Neuronal stem cell (in vitro differentiated cells): ENCODE data around the gene ADCY1. TPM values are rescaled to one million over a fixed set of nuclear protein-coding genes. Genes with fewer than 3 reads are reported as not detected.

Source experiments
- DNase-seq: peaks from one replicate; pipeline ENCODE4 v3.0.0-alpha.2; 2013; ENCODE audit warnings: low spot score
- H2AFZ ChIP-seq: one replicate; pipeline ENCODE4 v1.6.1; 2013; ENCODE audit warnings: mild to moderate bottlenecking, low read length, inconsistent platforms
- H2AK5ac ChIP-seq: 2 replicates; pipeline ENCODE4 v1.6.1; 2013; ENCODE audit warnings: low read depth, mild to moderate bottlenecking, inconsistent platforms, low read length, moderate library complexity, mixed read lengths
- H2BK120ac ChIP-seq: 2 replicates; pipeline ENCODE4 v1.6.1; 2013; ENCODE audit warnings: low read depth, mild to moderate bottlenecking, inconsistent platforms, low read length, moderate library complexity, mixed read lengths
- H2BK12ac ChIP-seq: one replicate; pipeline ENCODE4 v1.6.1; 2013; ENCODE audit warnings: low read length, inconsistent platforms
- H2BK15ac ChIP-seq: 2 replicates; pipeline ENCODE4 v1.6.1; 2013; ENCODE audit warnings: mild to moderate bottlenecking, low read length, inconsistent platforms, mixed read lengths
- H2BK5ac ChIP-seq: one replicate; pipeline ENCODE4 v1.6.1; 2013; ENCODE audit warnings: inconsistent platforms, mild to moderate bottlenecking, low read length, moderate library complexity
- H3K14ac ChIP-seq: one replicate; pipeline ENCODE4 v1.6.1; 2013; ENCODE audit warnings: low read length, inconsistent platforms
- H3K18ac ChIP-seq: 2 replicates; pipeline ENCODE4 v1.6.1; 2013; ENCODE audit warnings: low read length, inconsistent platforms
- H3K23ac ChIP-seq: 2 replicates; pipeline ENCODE4 v1.6.1; 2013; ENCODE audit warnings: low read depth, mild to moderate bottlenecking, mixed read lengths, low read length, inconsistent platforms; ENCODE audit not compliant: poor library complexity
- H3K27ac ChIP-seq: replicated peaks from 3 replicates; pipeline ENCODE4 v1.5.1; 2013; ENCODE audit warnings: low read length, inconsistent platforms
- H3K27me3 ChIP-seq, 3 experiments: 2 replicates each; pipeline ENCODE4 v1.6.1; 2013; ENCODE audit warnings: low read length in 3 of 3, mild to moderate bottlenecking in 2 of 3, inconsistent platforms in 1 of 3, low read depth in 1 of 3, mixed read lengths in 1 of 3, moderate library complexity in 1 of 3; ENCODE audit not compliant: control insufficient read depth in 3 of 3, insufficient read depth in 3 of 3
- H3K36me3 ChIP-seq, 2 donors: replicated peaks in 1 of 2; 2 replicates each; pipeline ENCODE4 v1.6.1; 2013; ENCODE audit warnings: low read length in 2 of 2; ENCODE audit not compliant: control insufficient read depth in 2 of 2, insufficient read depth in 2 of 2
- H3K4ac ChIP-seq: 2 replicates; pipeline ENCODE4 v1.6.1; 2013; ENCODE audit warnings: inconsistent platforms, mild to moderate bottlenecking, low read length, moderate library complexity
- H3K4me1 ChIP-seq, 2 donors: 1 replicate in 1 of 2; 2 replicates in 1 of 2; pipeline ENCODE4 v1.6.1; 2013; ENCODE audit warnings: low read length in 2 of 2, low read depth in 1 of 2; ENCODE audit not compliant: control insufficient read depth in 2 of 2, insufficient read depth in 1 of 2
- H3K4me2 ChIP-seq: one replicate; pipeline ENCODE4 v1.6.1; 2013; ENCODE audit warnings: mild to moderate bottlenecking, low read length, inconsistent platforms; ENCODE audit not compliant: insufficient read depth, poor library complexity, severe bottlenecking
- H3K4me3 ChIP-seq, 2 donors: 2 replicates each; pipeline ENCODE4 v1.5.1; 2013; ENCODE audit warnings: low read length in 2 of 2, mild to moderate bottlenecking in 2 of 2, inconsistent platforms in 1 of 2, moderate library complexity in 1 of 2
- H3K79me1 ChIP-seq: one replicate; pipeline ENCODE4 v1.6.1; 2013; ENCODE audit warnings: low read depth, mild to moderate bottlenecking, inconsistent platforms, low read length, moderate library complexity
- H3K9ac ChIP-seq: one replicate; pipeline ENCODE4 v1.6.1; 2013; ENCODE audit warnings: mild to moderate bottlenecking, low read depth, low read length, inconsistent platforms; ENCODE audit not compliant: poor library complexity
- H3K9me3 ChIP-seq, 2 donors: replicated peaks in 1 of 2; 2 replicates each; pipeline versions ENCODE3 to v1.6.1; 2013; ENCODE audit warnings: low read length in 2 of 2, mild to moderate bottlenecking in 2 of 2, inconsistent platforms in 1 of 2, low read depth in 1 of 2, mixed read lengths in 1 of 2, moderate library complexity in 1 of 2; ENCODE audit not compliant: control insufficient read depth in 2 of 2, insufficient read depth in 1 of 2
- H4K8ac ChIP-seq: one replicate; pipeline ENCODE4 v1.6.1; 2013; ENCODE audit warnings: low read depth, mild to moderate bottlenecking, inconsistent platforms, low read length, moderate library complexity
- H4K91ac ChIP-seq: one replicate; pipeline ENCODE4 v1.6.1; 2013; ENCODE audit warnings: low read length, low read depth, mild to moderate bottlenecking, inconsistent platforms; ENCODE audit not compliant: poor library complexity
- WGBS, 2 donors: extraction: QIAGEN DNeasy Blood & Tissue Kit; methylation state at CpG; one replicate each; pipeline ENCODE4 v1.1.7; 2013; ENCODE audit warnings: missing lambda C conversion rate in 2 of 2, mixed read lengths in 1 of 2; ENCODE audit not compliant: insufficient read length in 2 of 2, insufficient replicate concordance in 1 of 2; ENCODE audit errors: extremely low coverage in 2 of 2; 5-methylcytosine and 5-hydroxymethylcytosine counted together
- polyA plus RNA-seq, 2 experiments: library from polyadenylated mRNA; stranded (reverse); fragments of 200-250 nt; gene quantifications; one replicate each; pipeline ENCODE4 v1.2.3, GENCODE V29; 2013

The ADCY1 gene
- 5.1 TPM for polyA plus RNA-seq (2013, experiment 1 of 2)
- 4.8 TPM for polyA plus RNA-seq (2013, experiment 2 of 2)

GRCh38 chr7:45573661-45574415, at the start of gene ADCY1:
Gene ADCY1 (plus strand): TSS chr7:45574368. CDS start chr7:45574544, 176 bp downstream.
- H2AFZ ChIP-seq = peak within 1 kb of the TSS; percentile 99
- no peaks in the 10 kb centered on the region for H3K36me3 ChIP-seq
- peaks cover 11 to 70% (median 35%) of the 10 kb centered on the region in 3 experiments for H3K27me3 ChIP-seq
- peak within 1 kb of the TSS; percentile 15 for H2AK5ac ChIP-seq
- peak within 1 kb of the TSS; percentile 79 to 90 for H3K4me3 ChIP-seq
- H3K4me1 ChIP-seq = peaks cover 3 to 7% of the 10 kb centered on the region in 2 donors
- no peak within 1 kb of the TSS for H4K8ac ChIP-seq
- no peak within 1 kb of the TSS for H2BK12ac ChIP-seq
- no peak within 1 kb of the TSS for H3K23ac ChIP-seq
- H3K18ac ChIP-seq = peak within 1 kb of the TSS; percentile 98
- DNase-seq = peak; percentile 54
- H2BK5ac ChIP-seq = no peak within 1 kb of the TSS
- WGBS, 2 donors = no CpG with 5 or more reads among the region's 74 CpGs
- H3K9ac ChIP-seq = peak within 1 kb of the TSS; percentile 85
- no peak within 1 kb of the TSS for H3K27ac ChIP-seq
- H3K9me3 ChIP-seq = no peaks in the 10 kb centered on the region
- no peaks in the 10 kb centered on the region for H3K79me1 ChIP-seq
- H4K91ac ChIP-seq = no peak within 1 kb of the TSS
- H3K14ac ChIP-seq = no peak within 1 kb of the TSS
- H3K4ac ChIP-seq = no peak within 1 kb of the TSS
- peak within 1 kb of the TSS; percentile 86 for H3K4me2 ChIP-seq
- H2BK120ac ChIP-seq = no peak within 1 kb of the TSS
- no peak within 1 kb of the TSS for H2BK15ac ChIP-seq

GRCh38 chr7:45524445-45524844, 49.7 kb upstream of the ADCY1 start:
- Histone ChIP-seq H3K27ac (no peak overlapping the region), H3K4me1 (peaks cover 0 to 1% of the 10 kb centered on the region in 2 donors), H3K4me2 (no peak overlapping the region), H2AFZ (no peak overlapping the region), H3K14ac (no peak overlapping the region), H2BK120ac (no peak overlapping the region), H3K4ac (no peak overlapping the region), H3K23ac (no peak overlapping the region), H3K4me3 (no peak overlapping the region), H2BK12ac (no peak overlapping the region), H3K9me3 (no peaks in the 10 kb centered on the region), H3K27me3 (peaks cover 0 to 2% (median 0%) of the 10 kb centered on the region in 3 experiments), H2AK5ac (no peak overlapping the region), H3K36me3 (no peaks in the 10 kb centered on the region), H4K91ac (no peak overlapping the region), H2BK15ac (no peak overlapping the region), H4K8ac (no peak overlapping the region), H2BK5ac (no peak overlapping the region), H3K9ac (no peak overlapping the region), H3K18ac (no peak overlapping the region), H3K79me1 (peaks cover 2% of the 10 kb centered on the region)
- WGBS, 2 donors = no CpG with 5 or more reads among the region's 5 CpGs
- no peak for DNase-seq

DNA sequence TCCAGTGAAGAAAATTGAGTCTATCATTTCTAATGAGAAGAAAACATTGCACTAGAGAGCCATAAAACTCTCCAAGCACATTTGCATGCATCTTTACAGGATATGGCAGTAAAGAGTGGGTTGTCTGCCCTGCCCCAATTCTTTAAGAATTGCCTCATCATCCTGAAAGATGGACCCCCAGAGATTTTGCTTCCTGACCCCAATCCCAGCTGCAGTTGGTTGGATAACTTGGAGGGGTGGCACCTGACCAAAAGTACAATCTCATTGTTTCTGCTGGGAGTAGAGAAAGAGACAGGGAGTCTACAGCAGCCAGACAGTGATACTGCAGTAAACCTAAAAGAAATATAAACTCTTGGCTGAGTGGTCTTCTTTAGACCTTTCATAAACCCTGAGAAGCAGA, 49.1 kb upstream of the ADCY1 start:
- Histone ChIP-seq H2AFZ (no peak overlapping the region), H3K23ac (no peak overlapping the region), H3K4me1 (peaks cover 0 to 1% of the 10 kb centered on the region in 2 donors), H2BK120ac (no peak overlapping the region), H3K4ac (no peak overlapping the region), H3K27me3 (peaks cover 0 to 2% (median 0%) of the 10 kb centered on the region in 3 experiments), H3K14ac (no peak overlapping the region), H3K4me2 (no peak overlapping the region), H3K79me1 (peaks cover 2% of the 10 kb centered on the region), H3K27ac (no peak overlapping the region), H2BK5ac (no peak overlapping the region), H3K9me3 (no peaks in the 10 kb centered on the region), H2AK5ac (no peak overlapping the region), H4K91ac (no peak overlapping the region), H3K9ac (no peak overlapping the region), H3K18ac (no peak overlapping the region), H2BK12ac (no peak overlapping the region), H4K8ac (no peak overlapping the region), H3K36me3 (no peaks in the 10 kb centered on the region), H3K4me3 (no peak overlapping the region), H2BK15ac (no peak overlapping the region)
- no peak for DNase-seq

- Histone ChIP-seq H2AFZ (no peak overlapping the region), H3K9me3 (no peaks in the 10 kb centered on the region), H3K79me1 (no peaks in the 10 kb centered on the region), H4K8ac (no peak overlapping the region), H2BK120ac (no peak overlapping the region), H2AK5ac (no peak overlapping the region), H3K23ac (no peak overlapping the region), H4K91ac (no peak overlapping the region), H3K4me2 (no peak overlapping the region), H3K4ac (no peak overlapping the region), H2BK5ac (no peak overlapping the region), H3K14ac (no peak overlapping the region), H3K27ac (no peak overlapping the region), H3K18ac (no peak overlapping the region), H3K9ac (no peak overlapping the region), H3K4me1 (no peaks in the 10 kb centered on the region), H2BK15ac (no peak overlapping the region), H2BK12ac (no peak overlapping the region), H3K4me3 (no peak overlapping the region), H3K27me3 (peaks cover 0 to 3% (median 0%) of the 10 kb centered on the region in 3 experiments), H3K36me3 (no peaks in the 10 kb centered on the region)
- no CpG with 5 or more reads among the region's 3 CpGs for WGBS, 2 donors
- no peak for DNase-seq
These were observed 30.7 kb upstream of the ADCY1 start for GRCh38 chr7:45543473-45543872.
